AG09319 (cell line): Measurements from ENCODE around the gene SLC38A10.

Experiments used
- DNase-seq: peaks from one replicate; pipeline ENCODE4 v3.0.0-alpha.2; 2010; ENCODE audit warnings: low read depth; ENCODE audit errors: extremely low read depth
- TF ChIP-seq, protein P1 (sequence below): IDR thresholded peaks from 2 replicates; pipeline ENCODE4 v1.5.1; 2011; ENCODE audit warnings: low read depth, mild to moderate bottlenecking, inconsistent platforms, low read length, moderate library complexity

Gene SLC38A10

DNA sequence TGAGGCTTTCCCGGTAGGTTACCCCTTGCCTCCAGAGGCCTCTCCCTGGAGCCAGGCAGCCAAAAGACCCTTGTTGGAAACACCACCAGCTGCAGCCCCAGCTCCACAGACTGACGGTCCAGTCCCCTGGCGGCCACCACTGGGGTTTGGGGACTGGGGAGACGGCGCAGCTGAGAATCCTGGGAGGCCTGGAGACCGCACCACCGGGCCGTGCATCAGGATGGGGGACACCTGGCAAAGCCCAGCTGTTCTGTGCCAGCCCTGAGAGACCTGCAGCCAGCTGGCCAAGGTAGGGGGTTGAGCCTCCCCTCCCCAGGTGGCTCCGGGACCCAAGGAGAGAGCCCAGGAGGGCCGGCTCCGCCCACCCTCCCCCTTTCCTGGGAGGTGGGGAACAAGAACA is 8.3 kb upstream of the SLC38A10 start:
- DNase-seq = no peak
- TF ChIP-seq, protein P1, sequence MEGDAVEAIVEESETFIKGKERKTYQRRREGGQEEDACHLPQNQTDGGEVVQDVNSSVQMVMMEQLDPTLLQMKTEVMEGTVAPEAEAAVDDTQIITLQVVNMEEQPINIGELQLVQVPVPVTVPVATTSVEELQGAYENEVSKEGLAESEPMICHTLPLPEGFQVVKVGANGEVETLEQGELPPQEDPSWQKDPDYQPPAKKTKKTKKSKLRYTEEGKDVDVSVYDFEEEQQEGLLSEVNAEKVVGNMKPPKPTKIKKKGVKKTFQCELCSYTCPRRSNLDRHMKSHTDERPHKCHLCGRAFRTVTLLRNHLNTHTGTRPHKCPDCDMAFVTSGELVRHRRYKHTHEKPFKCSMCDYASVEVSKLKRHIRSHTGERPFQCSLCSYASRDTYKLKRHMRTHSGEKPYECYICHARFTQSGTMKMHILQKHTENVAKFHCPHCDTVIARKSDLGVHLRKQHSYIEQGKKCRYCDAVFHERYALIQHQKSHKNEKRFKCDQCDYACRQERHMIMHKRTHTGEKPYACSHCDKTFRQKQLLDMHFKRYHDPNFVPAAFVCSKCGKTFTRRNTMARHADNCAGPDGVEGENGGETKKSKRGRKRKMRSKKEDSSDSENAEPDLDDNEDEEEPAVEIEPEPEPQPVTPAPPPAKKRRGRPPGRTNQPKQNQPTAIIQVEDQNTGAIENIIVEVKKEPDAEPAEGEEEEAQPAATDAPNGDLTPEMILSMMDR = no peak

DNA sequence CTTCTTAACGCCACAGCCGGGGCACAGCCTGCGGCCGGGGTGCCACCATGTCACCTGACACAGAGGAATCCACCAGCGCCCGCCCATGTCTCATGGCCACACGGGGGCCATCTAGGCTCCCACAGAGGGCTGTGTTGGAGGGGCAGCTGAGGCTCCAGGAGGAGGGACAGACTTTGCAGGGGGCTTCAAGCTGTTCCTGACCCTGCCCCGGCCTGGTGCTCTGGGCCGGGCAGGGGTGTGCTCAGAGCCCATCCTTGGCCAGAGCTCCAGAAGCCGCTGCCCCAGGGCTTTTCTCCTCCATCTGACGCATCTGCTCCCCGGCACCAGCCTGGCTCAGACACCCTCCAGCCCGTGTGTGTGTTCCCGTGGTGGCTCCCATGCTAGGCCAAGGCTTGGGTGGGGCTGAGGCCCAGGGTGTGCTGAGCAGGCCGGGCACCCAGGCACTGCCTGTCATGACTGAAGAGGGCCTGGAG is 7.8 kb upstream of the SLC38A10 start:
- DNase-seq = no peak
- TF ChIP-seq, protein P1 = no peak

DNA sequence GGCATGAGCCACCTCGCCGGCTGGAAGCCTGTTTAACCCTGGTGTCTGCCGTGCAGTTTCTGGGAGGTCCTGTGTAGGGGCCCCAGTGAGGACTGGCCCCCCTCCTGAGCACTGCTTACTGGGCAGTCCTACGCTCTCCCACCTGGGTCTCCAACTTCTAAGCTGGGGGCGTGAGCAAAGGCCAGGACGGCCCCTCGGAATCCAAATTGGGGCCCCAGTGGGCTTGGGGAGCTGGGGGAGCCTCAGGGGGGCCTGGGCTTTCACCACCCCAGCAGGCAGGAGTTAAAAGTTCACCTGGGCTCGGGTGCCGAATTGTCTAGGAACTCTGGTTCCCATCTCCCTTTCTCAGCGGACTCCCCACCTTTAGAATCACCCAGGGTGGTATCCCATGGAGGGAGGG is 7.2 kb upstream of the SLC38A10 start:
- DNase-seq = no peak

DNA sequence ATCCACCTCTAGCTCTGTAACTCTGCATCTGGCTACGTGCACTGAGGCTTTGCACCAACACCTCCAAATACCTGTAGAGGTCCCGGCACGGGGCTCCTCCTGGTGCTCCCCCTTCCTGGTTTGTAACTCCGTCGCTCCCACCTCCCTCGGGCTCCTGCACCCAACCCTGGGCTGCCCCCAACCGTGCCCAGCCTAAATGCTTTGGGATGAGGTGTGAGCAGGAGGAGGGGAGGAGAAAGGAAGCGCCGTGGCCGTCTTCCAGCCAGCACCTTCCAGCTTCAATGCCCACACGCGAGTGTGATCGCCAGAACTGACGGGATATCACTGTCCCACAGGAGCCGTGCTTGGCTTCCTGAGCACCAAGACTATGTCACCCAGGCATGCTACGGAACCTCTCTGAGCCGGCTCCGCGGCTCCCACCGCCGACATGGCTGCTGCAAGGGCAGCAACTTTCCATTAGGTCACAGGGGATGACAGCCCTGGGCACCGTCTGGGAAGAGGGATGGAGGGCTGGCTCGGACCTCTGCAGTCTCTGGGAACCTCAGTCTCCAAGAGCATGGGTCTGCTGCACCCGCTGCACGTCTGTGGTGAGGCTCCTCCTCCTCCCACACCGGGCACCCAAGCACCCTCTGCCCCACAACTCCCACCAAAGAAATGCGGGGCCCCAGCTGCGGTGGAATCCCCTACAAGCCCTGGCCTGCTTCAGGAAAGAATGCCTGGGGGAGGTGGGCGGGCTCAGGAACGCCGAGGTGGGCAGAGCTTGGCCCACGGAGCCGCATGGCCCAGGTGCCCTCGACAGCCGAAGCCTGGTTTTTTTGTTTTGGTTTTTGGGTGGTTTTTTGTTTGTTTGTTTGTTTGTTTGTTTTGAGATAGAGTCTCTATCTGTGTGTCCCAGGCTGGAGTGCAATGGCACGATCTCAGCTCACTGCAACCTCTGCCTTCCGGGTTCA is 6.4 kb upstream of the SLC38A10 start:
- DNase-seq = no peak
- TF ChIP-seq, protein P1 = no peak

More for the DNA sequence above, 7.2 kb upstream of the SLC38A10 start:
- TF ChIP-seq, protein P1 = no peak

DNA sequence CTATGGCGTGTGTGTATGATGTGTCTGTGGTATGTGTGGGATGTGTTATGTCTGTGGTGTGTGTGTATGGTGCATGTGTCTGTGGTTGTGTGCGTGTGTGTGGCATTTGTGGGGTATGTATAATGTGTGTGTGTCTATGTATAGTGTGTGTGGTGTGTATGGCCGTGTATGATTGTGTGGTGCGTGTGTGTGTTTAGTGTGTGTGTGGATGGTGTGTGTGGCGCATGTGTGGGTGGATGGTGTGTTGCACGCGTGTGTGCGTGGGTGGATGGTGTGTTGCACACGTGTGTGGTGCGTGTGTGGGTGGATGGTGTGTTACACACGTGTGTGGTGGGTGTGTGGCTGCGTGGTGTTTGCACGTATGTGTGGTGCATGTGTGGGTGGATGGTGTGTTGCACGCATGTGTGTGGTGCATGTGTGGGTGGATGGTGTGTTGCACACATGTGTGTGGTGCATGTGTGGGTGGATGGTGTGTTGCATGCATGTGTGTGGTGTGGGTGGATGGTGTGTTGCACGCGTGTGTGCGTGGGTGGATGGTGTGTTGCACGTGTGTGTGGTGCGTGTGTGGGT is 5.6 kb upstream of the SLC38A10 start:
- TF ChIP-seq, protein P1 = no peak
- no peak for DNase-seq

DNA sequence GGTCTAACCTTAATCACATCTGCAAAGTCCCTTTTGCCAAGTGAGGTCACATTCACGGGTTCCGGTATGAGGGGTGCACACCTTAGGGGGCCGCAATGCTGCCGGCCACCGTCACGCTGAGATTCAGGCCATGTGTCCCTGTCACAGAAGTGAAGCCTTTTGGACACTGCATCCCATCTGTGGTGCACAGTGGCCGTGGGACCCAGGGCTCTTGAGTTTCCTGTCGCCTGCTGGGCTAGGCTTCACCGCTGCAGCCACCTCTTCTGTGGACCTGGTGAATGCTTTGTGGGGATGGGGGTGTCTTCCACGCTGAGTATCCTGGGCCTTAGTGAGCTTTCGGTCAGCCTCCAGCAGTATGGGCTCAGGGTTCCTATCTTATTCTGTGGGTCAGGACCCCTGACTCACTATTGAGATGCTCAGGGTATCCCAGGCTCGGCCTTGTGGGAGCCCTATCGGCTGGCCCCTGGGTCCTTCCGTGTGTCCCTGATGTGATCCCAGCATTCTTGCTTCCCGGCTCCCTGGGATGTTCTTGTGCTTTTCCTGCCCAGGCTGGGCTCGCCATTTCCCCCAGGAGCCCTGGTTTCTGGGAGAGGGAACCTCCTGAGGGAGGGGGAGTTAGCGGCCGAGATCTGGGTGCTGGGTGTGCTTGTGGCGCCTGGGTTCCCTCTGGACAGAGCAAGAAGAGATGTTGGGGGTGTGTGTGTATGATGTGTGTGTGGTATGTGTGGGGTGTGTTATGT is 4.9 kb upstream of the SLC38A10 start:
- TF ChIP-seq, protein P1 = no peak
- DNase-seq = no peak
